NCI-H460 (cell line): ENCODE results near the gene NPAS3. TPM values are rescaled to one million over a fixed set of nuclear protein-coding genes. Genes with fewer than 3 reads are reported as not detected.

Experiments
- DNase-seq: peaks from one replicate; pipeline ENCODE4 v3.0.0-alpha.2; 2016; ENCODE audit warnings: low read depth; ENCODE audit errors: extremely low read depth
- total RNA-seq: library from RNA; depleted of rRNA; stranded (reverse); fragments of >200 nt; shearing (Covaris generic); gene quantifications from 2 replicates; pipeline ENCODE4 v1.2.3, GENCODE V29; 2014

NPAS3 gene
- total RNA-seq, 1 experiment from 2014 or later = 0.62 TPM

GRCh38 chr14:33793398-33794110, 854.9 kb downstream of the NPAS3 start:
- no peak for DNase-seq

- DNase-seq = no peak
These were observed 856.2 kb downstream of the NPAS3 start for GRCh38 chr14:33794791-33795305.

GRCh38 chr14:33796356-33796755, 857.7 kb downstream of the NPAS3 start:
- DNase-seq = no peak

- DNase-seq = no peak
These were observed 861.3 kb downstream of the NPAS3 start for GRCh38 chr14:33799705-33800570.

- no peak for DNase-seq
These were observed 862.1 kb downstream of the NPAS3 start for GRCh38 chr14:33800735-33801163.

- no peak for DNase-seq
These were observed 864.1 kb downstream of the NPAS3 start for GRCh38 chr14:33802737-33803136.

- DNase-seq = no peak
These were observed 866.9 kb downstream of the NPAS3 start for GRCh38 chr14:33805593-33805992.

GRCh38 chr14:33806905-33807304, 868.2 kb downstream of the NPAS3 start:
- DNase-seq = no peak

- no peak for DNase-seq
These were observed 869.5 kb downstream of the NPAS3 start for GRCh38 chr14:33808187-33808586.

GRCh38 chr14:33809396-33809981, 870.8 kb downstream of the NPAS3 start:
- DNase-seq = no peak

GRCh38 chr14:33810308-33810707, 871.6 kb downstream of the NPAS3 start:
- no peak for DNase-seq

- no peak for DNase-seq
These were observed 873.0 kb downstream of the NPAS3 start for GRCh38 chr14:33811721-33812120.

GRCh38 chr14:33812181-33812580, 873.5 kb downstream of the NPAS3 start:
- DNase-seq = no peak

GRCh38 chr14:33812601-33813000, 873.9 kb downstream of the NPAS3 start:
- no peak for DNase-seq

- no peak for DNase-seq
These were observed 875.3 kb downstream of the NPAS3 start for GRCh38 chr14:33814010-33814409.

- no peak for DNase-seq
These were observed 895.2 kb downstream of the NPAS3 start for GRCh38 chr14:33833706-33834465.

- DNase-seq = no peak
These were observed 896.0 kb downstream of the NPAS3 start for GRCh38 chr14:33834466-33835260.

GRCh38 chr14:33835261-33835655, 896.6 kb downstream of the NPAS3 start:
- no peak for DNase-seq

- no peak for DNase-seq
These were observed 897.0 kb downstream of the NPAS3 start for GRCh38 chr14:33835677-33836076.
